ENCODE measurements around the gene KLHL7. TPM values are rescaled to one million over a fixed set of nuclear protein-coding genes. Genes with fewer than 3 reads are reported as not detected.

KLHL7 gene
- total and polyA plus RNA-seq, 9 of the 15 experiments (the other 6 are each of a cell fraction or from before 2014, with no cell fraction given): 4.2 to 63.1 (median 32.3) TPM

GRCh38 chr7:23105644-23106056 lies at the start of gene KLHL7 (continued):
- no peak for TF ChIP-seq ATF2 (CRISPR knock-in tag; IDR thresholded peaks at IDR 0.05)
- no peak for TF ChIP-seq ETV1 (tag; conservative IDR thresholded peaks at IDR 0.05; ENCODE audit: low read depth)
- TF ChIP-seq ZNF133 (CRISPR knock-in tag; IDR thresholded peaks at IDR 0.05): no peak
- no peak for TF ChIP-seq CHAMP1 (IDR thresholded peaks at IDR 0.05)
- 0 out of 2 replicates have a peak, but pooled peaks have one; percentile 74 for TF ChIP-seq ZBTB17 (CRISPR knock-in tag; IDR thresholded peaks at IDR 0.05)
- no peak for TF ChIP-seq KAT8 (IDR thresholded peaks at IDR 0.05; ENCODE audit: low read depth)
- TF ChIP-seq HOXB6 (CRISPR knock-in tag; IDR thresholded peaks at IDR 0.05; ENCODE audit: borderline replicate concordance): no peak
- TF ChIP-seq RBM17 (IDR thresholded peaks at IDR 0.05; ENCODE audit: borderline replicate concordance, low read depth, low read length): no peak
- TF ChIP-seq SRSF9 (IDR thresholded peaks at IDR 0.05; ENCODE audit: borderline replicate concordance, low read depth, low read length): no peak
- no peak for TF ChIP-seq GATA2 (CRISPR knock-in tag; IDR thresholded peaks at IDR 0.05)
- no peak for TF ChIP-seq TARDBP (IDR thresholded peaks at IDR 0.05)
- no peak for TF ChIP-seq PTBP1 (IDR thresholded peaks at IDR 0.05; ENCODE audit: low read depth, low read length)
- no peak for TF ChIP-seq GATAD2B (IDR thresholded peaks at IDR 0.05; ENCODE audit: borderline replicate concordance)
- no peak for TF ChIP-seq NR0B1 (IDR thresholded peaks at IDR 0.05; ENCODE audit: partially characterized antibody)
- no peak for TF ChIP-seq KLF16 (IDR thresholded peaks at IDR 0.05)
- no peak for TF ChIP-seq ASH1L (IDR thresholded peaks at IDR 0.05; ENCODE audit: borderline replicate concordance, low read depth, partially characterized antibody)
- no peak for TF ChIP-seq RFX5 (IDR thresholded peaks at IDR 0.05; ENCODE audit: low read depth, low read length)
- no peak for TF ChIP-seq EHMT2 (IDR thresholded peaks at IDR 0.05)
- TF ChIP-seq ETS1 (conservative IDR thresholded peaks at IDR 0.05; ENCODE audit: control insufficient read depth, low read depth, low read length): 0 out of 2 replicates have a peak, but pooled peaks have one; percentile 6
- no peak for TF ChIP-seq ZNF449 (CRISPR knock-in tag; IDR thresholded peaks at IDR 0.05)
- no peak for TF ChIP-seq ZNF347 (CRISPR knock-in tag; IDR thresholded peaks at IDR 0.05; ENCODE audit: low read depth)
- no peak for TF ChIP-seq ZNF76 (CRISPR knock-in tag; IDR thresholded peaks at IDR 0.05; ENCODE audit: borderline replicate concordance)
- no peak for TF ChIP-seq SMAD3 (CRISPR knock-in tag; conservative IDR thresholded peaks at IDR 0.05)

Data from K562 (cell line).